K562 (cell line): Measurements from ENCODE around the gene TUBA4B. TPM values are rescaled to one million over a fixed set of nuclear protein-coding genes. Genes with fewer than 3 reads are reported as not detected.
A peak's percentile ranks its signal among the peaks of the same experiment; 100 is the strongest.

Source experiments
- ATAC-seq: fragments of 200-7000 bp; cut with Tn5 transposase; 3 replicates; pipeline ENCODE4 v1.9.1; 2020; ENCODE audit warnings: moderate library complexity
- BruUV-seq: library from RNA; stranded (reverse); fragments of 400-500 nt; replicated peaks from 2 replicates; lab custom pipeline; 2021; lab: Mats Ljungman, UMichigan
- CTCF ChIA-PET: fragments of 300-600 bp; formaldehyde crosslinking; extraction: SDS; loops from one replicate; lab custom pipeline; 2021; ENCODE audit warnings: low intra/inter-chr PET ratio; lab: Yijun Ruan, JAX
- POLR2A ChIA-PET: fragments of 300-600, 350-650 bp; sonication (Branson Sonifier 250); formaldehyde crosslinking; extraction: SDS; loops from one replicate; lab custom pipeline; 2021; ENCODE audit warnings: antibody characterized with exemption, inconsistent platforms; lab: Yijun Ruan, JAX
- DNase-seq, 4 experiments: peaks; one replicate each; pipeline versions ENCODE4 v3.0.0 to v3.0.0-alpha.2; 2011 to 2018; ENCODE audit warnings: low spot score in 3 of 4, mixed read lengths in 3 of 4; ENCODE audit errors: extremely low read depth in 1 of 4
- FAIRE-seq: peaks from 2 replicates; lab custom pipeline; 2011; peaks lifted over from hg19 to GRCh38; lab: Jason Lieb, UNC
- H2AFZ ChIP-seq: 2 replicates; pipeline ENCODE4 v1.6.0; 2011; ENCODE audit warnings: low read depth, low read length, control low read depth, inconsistent platforms
- H3K27ac ChIP-seq: fragments of 200-600 bp; 3 replicates; pipeline ENCODE4 v1.8.0; 2011; ENCODE audit warnings: low read depth, mild to moderate bottlenecking, control low read depth, inconsistent platforms, low read length, moderate library complexity, mixed read lengths; ENCODE audit errors: extremely low read depth
- H3K27me3 ChIP-seq, 2 experiments: fragments of 300-600 bp in 1 of 2; 2 replicates in 1 of 2; 3 replicates in 1 of 2; pipeline versions ENCODE4 v1.6.0 to v1.8.0; 2011; ENCODE audit warnings: inconsistent platforms in 2 of 2, low read length in 2 of 2, mild to moderate bottlenecking in 1 of 2, mixed read lengths in 1 of 2, moderate library complexity in 1 of 2; ENCODE audit not compliant: control insufficient read depth in 2 of 2, insufficient read depth in 2 of 2
- H3K36me3 ChIP-seq: fragments of 300-600 bp; 3 replicates; pipeline ENCODE4 v1.8.0; 2011; ENCODE audit warnings: mild to moderate bottlenecking, low read length, inconsistent platforms; ENCODE audit not compliant: control insufficient read depth, insufficient read depth
- H3K4me1 ChIP-seq, 2 experiments: fragments of 200-600 bp in 1 of 2; replicated peaks in 1 of 2; 2 replicates in 1 of 2; 3 replicates in 1 of 2; pipeline versions ENCODE4 v1.5.1 to v1.8.0; 2011; ENCODE audit warnings: inconsistent platforms in 2 of 2, low read length in 2 of 2, mild to moderate bottlenecking in 1 of 2, mixed read lengths in 1 of 2, moderate library complexity in 1 of 2; ENCODE audit not compliant: control insufficient read depth in 2 of 2, insufficient read depth in 2 of 2
- H3K4me2 ChIP-seq: 2 replicates; pipeline ENCODE4 v1.6.1; 2011; ENCODE audit warnings: low read length, control low read depth, inconsistent platforms, mixed read lengths; ENCODE audit not compliant: insufficient read depth
- H3K4me3 ChIP-seq: fragments of 200-600 bp; sonication (generic), shearing (Covaris generic); 2 replicates; pipeline ENCODE4 v1.5.1; 2016; ENCODE audit warnings: control low read depth, inconsistent platforms
- H3K79me2 ChIP-seq: fragments of 200-600 bp; 3 replicates; pipeline ENCODE4 v1.8.0; 2011; ENCODE audit warnings: low read length, inconsistent platforms; ENCODE audit not compliant: control insufficient read depth, insufficient read depth
- H3K9ac ChIP-seq, 2 experiments: 2 replicates each; pipeline versions ENCODE4 v1.6.0 to v1.6.1; 2011; ENCODE audit warnings: low read depth in 2 of 2, low read length in 2 of 2, control low read depth in 1 of 2, inconsistent platforms in 1 of 2, mild to moderate bottlenecking in 1 of 2, mixed read lengths in 1 of 2; ENCODE audit not compliant: insufficient read depth in 1 of 2
- H3K9me1 ChIP-seq: one replicate; pipeline ENCODE4 v1.6.0; 2011; ENCODE audit warnings: inconsistent platforms, mild to moderate bottlenecking, low read length, moderate library complexity; ENCODE audit not compliant: control insufficient read depth, insufficient read depth
- H3K9me3 ChIP-seq: replicated peaks from 2 replicates; pipeline ENCODE4 v1.5.1; 2011; ENCODE audit warnings: low read depth, low read length, inconsistent platforms; ENCODE audit not compliant: control insufficient read depth, insufficient read depth
- H4K20me1 ChIP-seq: replicated peaks from 2 replicates; pipeline ENCODE4 v1.6.1; 2011; ENCODE audit warnings: low read length, inconsistent platforms, mixed read lengths; ENCODE audit not compliant: control insufficient read depth, insufficient read depth
- C11orf30 ChIP-seq: fragments of 450-650 bp; IDR thresholded peaks from 2 replicates; pipeline ENCODE4 v1.6.1; 2016; ENCODE audit warnings: low read depth, mild to moderate bottlenecking
- CREB3L1 ChIP-seq: fragments of 450-650 bp; IDR thresholded peaks from 2 replicates; pipeline ENCODE4 v1.6.1; 2014; ENCODE audit warnings: low read depth, mild to moderate bottlenecking, moderate library complexity, borderline replicate concordance
- CREM ChIP-seq: IDR thresholded peaks from 2 replicates; pipeline ENCODE4 v1.6.1; 2014; ENCODE audit warnings: antibody characterized with exemption, low read depth
- HMGN3 ChIP-seq: IDR thresholded peaks from 2 replicates; pipeline ENCODE4 v1.6.1; 2011; ENCODE audit warnings: borderline replicate concordance, low read depth, mild to moderate bottlenecking, mixed read lengths, low read length; ENCODE audit not compliant: insufficient read length; ENCODE audit errors: extremely low read depth
- JUN ChIP-seq, 2 experiments: sonication (generic) in 1 of 2; formaldehyde crosslinking in 1 of 2; IDR thresholded peaks; 2 replicates each; pipeline versions ENCODE4 v1.6.1 to v1.8.0; 2012 to 2022; ENCODE audit warnings: borderline replicate concordance in 2 of 2, mild to moderate bottlenecking in 2 of 2, improper control_type of control experiment in 1 of 2, low read depth in 1 of 2, low read length in 1 of 2, missing genetic modification reagents in 1 of 2
- KHSRP ChIP-seq: fragments of 450-650 bp; IDR thresholded peaks from 2 replicates; pipeline ENCODE4 v1.6.1; 2017
- WGBS: fragments of 100-300 bp; shearing (Covaris generic); methylation state at CpG from one replicate; pipeline ENCODE4 v1.1.6; 2016; ENCODE audit warnings: low coverage, mixed read lengths; ENCODE audit not compliant: insufficient coverage; ENCODE audit errors: missing lambda C conversion rate; 5-methylcytosine and 5-hydroxymethylcytosine counted together
- in situ Hi-C: fragments of 300-500 bp; cut with MboI; formaldehyde crosslinking; loops from 4 replicates; pipeline ENCODE4 v1.15.0; 2018; ENCODE audit warnings: inconsistent platforms, mixed read lengths
- intact Hi-C: fragments of 100-400 bp; cut with micrococcal nuclease; formaldehyde crosslinking; loops from 2 replicates; pipeline ENCODE4 v1.14.2; 2022
- polyA plus RNA-seq, 8 experiments: library from polyadenylated mRNA; depleted of rRNA in 4 of 8; stranded (reverse) in 5 of 8; unstranded in 3 of 8; fragments of >200 nt; fragmentation: Nextera tagmentation in 2 of 8; fragmentation: Illumina TruSeq in 1 of 8; extraction: Ambion mirVana in 2 of 8; extraction: Trizol in 1 of 8; gene quantifications; 2 replicates each; pipeline versions ENCODE4 v1.2.1 to v1.2.3, GENCODE V29; 2011 to 2014; ENCODE audit warnings: inconsistent platforms in 1 of 8, missing spikeins in 1 of 8
- total RNA-seq, 7 experiments: library from RNA; depleted of rRNA in 6 of 7; stranded (reverse); fragments of >200 nt in 6 of 7; fragmentation: Illumina TruSeq in 2 of 7; extraction: Trizol in 2 of 7; gene quantifications; 2 replicates each; pipeline versions ENCODE4 v1.2.1 to v1.2.3, GENCODE V29; 2011 to 2021; ENCODE audit warnings: low replicate concordance in 1 of 7
- TF ChIP-seq, protein P1 (sequence below): sonication (generic); formaldehyde crosslinking; IDR thresholded peaks from 2 replicates; pipeline ENCODE4 v1.8.1; 2023; ENCODE audit warnings: mild to moderate bottlenecking, missing genetic modification reagents
- TF ChIP-seq, protein P2 (sequence below): fragments of 250-450 bp; sonication (Bioruptor Pico); IDR thresholded peaks from 2 replicates; pipeline ENCODE4 v1.5.0; 2021; ENCODE audit warnings: mild to moderate bottlenecking, borderline replicate concordance
- TF ChIP-seq, protein P3 (sequence below): sonication (generic); formaldehyde crosslinking; IDR thresholded peaks from 2 replicates; pipeline ENCODE4 v1.8.0; 2022; ENCODE audit warnings: missing genetic modification reagents, mild to moderate bottlenecking, moderate library complexity, borderline replicate concordance

The TUBA4B gene
- total and polyA plus RNA-seq, 9 of the 15 experiments (the other 6 are each of a cell fraction or from before 2014, with no cell fraction given): 0.04 TPM; not detected in 8

DNA sequence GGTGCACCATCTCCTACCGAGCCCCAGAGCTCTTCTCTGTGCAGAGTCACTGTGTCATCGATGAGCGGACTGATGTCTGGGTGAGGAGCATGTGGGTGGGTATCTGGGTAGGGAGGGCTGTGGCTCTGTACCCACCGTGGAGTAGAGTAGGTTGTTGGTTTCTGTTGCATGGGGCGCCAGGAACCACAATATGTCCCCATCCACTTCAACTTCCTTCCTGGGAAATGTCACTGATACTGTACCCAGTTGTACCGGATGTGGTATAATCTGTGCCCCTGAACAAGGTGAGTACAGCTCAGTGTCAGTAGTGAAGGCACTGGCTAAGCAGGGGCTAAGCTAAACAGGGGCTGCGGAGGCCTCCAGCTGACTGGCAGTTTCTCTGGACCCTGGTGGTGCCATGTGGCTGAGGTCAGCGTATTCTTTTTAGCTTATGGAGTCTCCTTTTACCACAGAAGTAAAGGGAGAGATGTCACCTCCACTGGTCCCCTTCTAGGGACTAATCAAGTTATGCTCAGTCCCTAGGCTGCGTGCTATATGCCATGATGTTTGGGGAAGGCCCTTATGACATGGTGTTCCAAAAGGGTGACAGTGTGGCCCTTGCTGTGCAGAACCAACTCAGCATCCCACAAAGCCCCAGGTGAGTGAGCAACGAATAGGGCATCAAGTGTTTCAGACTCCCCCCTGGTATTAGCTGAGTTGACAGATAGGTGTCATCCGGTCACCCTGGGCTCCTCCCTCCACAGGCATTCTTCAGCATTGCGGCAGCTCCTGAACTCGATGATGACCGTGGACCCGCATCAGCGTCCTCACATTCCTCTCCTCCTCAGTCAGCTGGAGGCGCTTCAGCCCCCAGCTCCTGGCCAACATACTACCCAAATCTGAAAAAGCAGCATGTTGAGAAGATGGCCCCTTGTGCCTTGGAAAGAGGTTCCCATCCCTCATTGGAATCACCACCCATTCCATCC, 5.1 kb upstream of the TUBA4B start:
- H3K9me3 ChIP-seq: no peaks in the 10 kb centered on the region
- 0 out of 2 replicates have a peak, but pooled peaks cover 3% of the 10 kb centered on the region for H4K20me1 ChIP-seq
- H2AFZ ChIP-seq: no peak overlapping the region
- in situ Hi-C loops (no loop called here), intact Hi-C loops (no loop called here)
- ChIA-PET CTCF (no interaction called here), POLR2A (interaction anchor here (1.0 to 3.4 kb wide), 5 partner anchors 10 to 26 kb away, joined by 3 to 22 read pairs (median 9); partner anchors contain the start of genes ANKZF1 and ATG9A)
- H3K9ac ChIP-seq: no peak overlapping the region
- BruUV-seq: no TSS peak
- H3K4me1 ChIP-seq: peaks cover 31 to 51% of the 10 kb centered on the region in 2 experiments; a peak in 4 of 5 replicates
- no peaks in the 10 kb centered on the region for H3K9me1 ChIP-seq
- H3K27me3 ChIP-seq: no peaks in the 10 kb centered on the region
- WGBS: 80% methylated on average over 17 of the region's 17 CpGs
- no peak overlapping the region; the same call in 2 of the 3 replicates for H3K27ac ChIP-seq
- H3K4me2 ChIP-seq: no peak overlapping the region; the same call in 1 of the 2 replicates
- H3K4me3 ChIP-seq: no peak overlapping the region
- ATAC-seq: no peak
- no peak for FAIRE-seq
- DNase-seq: peak in 3 of 4 experiments; percentile 9 to 29 (median 18)
- peaks cover 32% of the 10 kb centered on the region for H3K79me2 ChIP-seq
- peaks cover 57% of the 10 kb centered on the region for H3K36me3 ChIP-seq
- TF ChIP-seq JUN (IDR thresholded peaks at IDR 0.05; ENCODE audit: borderline replicate concordance, low read depth, low read length): no peak
- no peak for TF ChIP-seq JUN (CRISPR knock-in tag; IDR thresholded peaks at IDR 0.05; ENCODE audit: borderline replicate concordance)
- TF ChIP-seq, protein P1, sequence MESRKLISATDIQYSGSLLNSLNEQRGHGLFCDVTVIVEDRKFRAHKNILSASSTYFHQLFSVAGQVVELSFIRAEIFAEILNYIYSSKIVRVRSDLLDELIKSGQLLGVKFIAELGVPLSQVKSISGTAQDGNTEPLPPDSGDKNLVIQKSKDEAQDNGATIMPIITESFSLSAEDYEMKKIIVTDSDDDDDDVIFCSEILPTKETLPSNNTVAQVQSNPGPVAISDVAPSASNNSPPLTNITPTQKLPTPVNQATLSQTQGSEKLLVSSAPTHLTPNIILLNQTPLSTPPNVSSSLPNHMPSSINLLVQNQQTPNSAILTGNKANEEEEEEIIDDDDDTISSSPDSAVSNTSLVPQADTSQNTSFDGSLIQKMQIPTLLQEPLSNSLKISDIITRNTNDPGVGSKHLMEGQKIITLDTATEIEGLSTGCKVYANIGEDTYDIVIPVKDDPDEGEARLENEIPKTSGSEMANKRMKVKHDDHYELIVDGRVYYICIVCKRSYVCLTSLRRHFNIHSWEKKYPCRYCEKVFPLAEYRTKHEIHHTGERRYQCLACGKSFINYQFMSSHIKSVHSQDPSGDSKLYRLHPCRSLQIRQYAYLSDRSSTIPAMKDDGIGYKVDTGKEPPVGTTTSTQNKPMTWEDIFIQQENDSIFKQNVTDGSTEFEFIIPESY (CRISPR knock-in tag): peak; percentile 75; the same call in 1 of the 2 replicates
- 0 out of 2 replicates have a peak, but pooled peaks have one; percentile 9 for TF ChIP-seq CREM
- no peak for TF ChIP-seq KHSRP
- TF ChIP-seq HMGN3: no peak
- TF ChIP-seq, protein P2, sequence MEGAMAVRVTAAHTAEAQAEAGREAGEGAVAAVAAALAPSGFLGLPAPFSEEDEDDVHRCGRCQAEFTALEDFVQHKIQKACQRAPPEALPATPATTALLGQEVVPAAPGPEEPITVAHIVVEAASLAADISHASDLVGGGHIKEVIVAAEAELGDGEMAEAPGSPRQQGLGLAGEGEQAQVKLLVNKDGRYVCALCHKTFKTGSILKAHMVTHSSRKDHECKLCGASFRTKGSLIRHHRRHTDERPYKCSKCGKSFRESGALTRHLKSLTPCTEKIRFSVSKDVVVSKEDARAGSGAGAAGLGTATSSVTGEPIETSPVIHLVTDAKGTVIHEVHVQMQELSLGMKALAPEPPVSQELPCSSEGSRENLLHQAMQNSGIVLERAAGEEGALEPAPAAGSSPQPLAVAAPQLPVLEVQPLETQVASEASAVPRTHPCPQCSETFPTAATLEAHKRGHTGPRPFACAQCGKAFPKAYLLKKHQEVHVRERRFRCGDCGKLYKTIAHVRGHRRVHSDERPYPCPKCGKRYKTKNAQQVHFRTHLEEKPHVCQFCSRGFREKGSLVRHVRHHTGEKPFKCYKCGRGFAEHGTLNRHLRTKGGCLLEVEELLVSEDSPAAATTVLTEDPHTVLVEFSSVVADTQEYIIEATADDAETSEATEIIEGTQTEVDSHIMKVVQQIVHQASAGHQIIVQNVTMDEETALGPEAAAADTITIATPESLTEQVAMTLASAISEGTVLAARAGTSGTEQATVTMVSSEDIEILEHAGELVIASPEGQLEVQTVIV (CRISPR knock-in tag): no peak
- TF ChIP-seq, protein P3, sequence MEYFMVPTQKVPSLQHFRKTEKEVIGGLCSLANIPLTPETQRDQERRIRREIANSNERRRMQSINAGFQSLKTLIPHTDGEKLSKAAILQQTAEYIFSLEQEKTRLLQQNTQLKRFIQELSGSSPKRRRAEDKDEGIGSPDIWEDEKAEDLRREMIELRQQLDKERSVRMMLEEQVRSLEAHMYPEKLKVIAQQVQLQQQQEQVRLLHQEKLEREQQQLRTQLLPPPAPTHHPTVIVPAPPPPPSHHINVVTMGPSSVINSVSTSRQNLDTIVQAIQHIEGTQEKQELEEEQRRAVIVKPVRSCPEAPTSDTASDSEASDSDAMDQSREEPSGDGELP (CRISPR knock-in tag): 0 out of 2 replicates have a peak, but pooled peaks have one; percentile 26
- TF ChIP-seq C11orf30: peak; percentile 59; the same call in 1 of the 2 replicates
- no peak for TF ChIP-seq CREB3L1
